ENCODE results near the gene SLC38A2.

Gene SLC38A2

GRCh38 chr12:46370380-46370734 is 2.2 kb downstream of the SLC38A2 start:
- Histone ChIP-seq H3K4me2 (peak overlapping the region; percentile 89), H3K4me3 (peak overlapping the region; percentile 94), H3K27me3 (no peaks in the 10 kb centered on the region), H3K9ac (peak overlapping the region; percentile 99), H3K4me1 (peaks cover 67% of the 10 kb centered on the region), H4K20me1 (peaks cover 69% of the 10 kb centered on the region), H3K9me3 (no peaks in the 10 kb centered on the region), H3K36me3 (peaks cover 58% of the 10 kb centered on the region), H3K27ac (no peak overlapping the region)
- TF ChIP-seq Cebpa-rat (IDR thresholded peaks at IDR 0.05): no peak

- no peak for TF ChIP-seq Cebpa-rat (IDR thresholded peaks at IDR 0.05)
- H3K27ac ChIP-seq: no peak overlapping the region
- peaks cover 65% of the 10 kb centered on the region for H3K36me3 ChIP-seq
- no peaks in the 10 kb centered on the region for H3K9me3 ChIP-seq
- no peaks in the 10 kb centered on the region for H3K27me3 ChIP-seq
- peak overlapping the region; percentile 99 for H3K9ac ChIP-seq
- H3K4me2 ChIP-seq: peak overlapping the region; percentile 89
- peaks cover 75% of the 10 kb centered on the region for H4K20me1 ChIP-seq
- peaks cover 70% of the 10 kb centered on the region for H3K4me1 ChIP-seq
- H3K4me3 ChIP-seq: peak overlapping the region; percentile 94
These were observed 2.8 kb downstream of the SLC38A2 start for GRCh38 chr12:46369474-46370379.

- TF ChIP-seq Cebpa-rat (IDR thresholded peaks at IDR 0.05): no peak
- peaks cover 70% of the 10 kb centered on the region for H3K4me1 ChIP-seq
- peak overlapping the region; percentile 94; the same call in 1 of the 2 replicates for H3K4me3 ChIP-seq
- no peak overlapping the region for H3K27ac ChIP-seq
- no peaks in the 10 kb centered on the region for H3K9me3 ChIP-seq
- H3K36me3 ChIP-seq: peaks cover 71% of the 10 kb centered on the region
- H3K9ac ChIP-seq: peak overlapping the region; percentile 99; the same call in 1 of the 2 replicates
- H4K20me1 ChIP-seq: peaks cover 81% of the 10 kb centered on the region
- no peaks in the 10 kb centered on the region for H3K27me3 ChIP-seq
- peak overlapping the region; percentile 89 for H3K4me2 ChIP-seq
These were observed 3.5 kb downstream of the SLC38A2 start for GRCh38 chr12:46369095-46369473.

- Histone ChIP-seq H3K9me3 (no peaks in the 10 kb centered on the region), H3K27ac (no peak overlapping the region), H3K4me3 (0 out of 2 replicates have a peak overlapping the region, but pooled peaks have one; percentile 9), H3K36me3 (peaks cover 75% of the 10 kb centered on the region), H3K9ac (peak overlapping the region; percentile 99; the same call in 1 of the 2 replicates), H3K4me1 (peaks cover 70% of the 10 kb centered on the region), H3K27me3 (no peaks in the 10 kb centered on the region), H4K20me1 (peaks cover 85% of the 10 kb centered on the region), H3K4me2 (peak overlapping the region; percentile 89)
- no peak for TF ChIP-seq Cebpa-rat (IDR thresholded peaks at IDR 0.05)
These were observed 3.9 kb downstream of the SLC38A2 start for GRCh38 chr12:46368684-46369083.

DNA sequence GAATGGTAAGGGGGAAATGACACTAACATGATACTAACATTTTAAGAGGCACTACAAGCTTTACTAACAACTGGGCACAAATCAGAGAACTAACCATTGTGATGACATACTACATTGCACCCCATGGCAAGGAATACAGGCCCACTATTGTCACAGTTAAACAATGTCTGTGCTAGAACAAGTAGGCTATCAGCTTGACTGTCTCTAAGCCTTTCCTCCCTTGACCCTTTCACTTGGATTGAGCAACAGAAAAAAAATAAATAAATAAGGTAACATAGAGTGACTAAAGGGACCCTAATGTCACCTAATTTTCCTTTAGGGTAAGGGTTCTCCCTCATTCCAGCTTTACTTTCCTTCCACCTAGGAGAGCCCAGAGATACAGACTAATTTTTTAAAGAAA is 4.4 kb downstream of the SLC38A2 start:
- no peaks in the 10 kb centered on the region for H3K9me3 ChIP-seq
- H3K9ac ChIP-seq: no peak overlapping the region; the same call in 1 of the 2 replicates
- no peak for TF ChIP-seq Cebpa-rat (IDR thresholded peaks at IDR 0.05)
- peaks cover 71% of the 10 kb centered on the region for H3K4me1 ChIP-seq
- no peaks in the 10 kb centered on the region for H3K27me3 ChIP-seq
- peaks cover 91% of the 10 kb centered on the region for H4K20me1 ChIP-seq
- H3K4me3 ChIP-seq: 0 out of 2 replicates have a peak overlapping the region, but pooled peaks have one; percentile 9
- H3K4me2 ChIP-seq: peak overlapping the region; percentile 89
- H3K27ac ChIP-seq: no peak overlapping the region
- peaks cover 81% of the 10 kb centered on the region for H3K36me3 ChIP-seq

DNA sequence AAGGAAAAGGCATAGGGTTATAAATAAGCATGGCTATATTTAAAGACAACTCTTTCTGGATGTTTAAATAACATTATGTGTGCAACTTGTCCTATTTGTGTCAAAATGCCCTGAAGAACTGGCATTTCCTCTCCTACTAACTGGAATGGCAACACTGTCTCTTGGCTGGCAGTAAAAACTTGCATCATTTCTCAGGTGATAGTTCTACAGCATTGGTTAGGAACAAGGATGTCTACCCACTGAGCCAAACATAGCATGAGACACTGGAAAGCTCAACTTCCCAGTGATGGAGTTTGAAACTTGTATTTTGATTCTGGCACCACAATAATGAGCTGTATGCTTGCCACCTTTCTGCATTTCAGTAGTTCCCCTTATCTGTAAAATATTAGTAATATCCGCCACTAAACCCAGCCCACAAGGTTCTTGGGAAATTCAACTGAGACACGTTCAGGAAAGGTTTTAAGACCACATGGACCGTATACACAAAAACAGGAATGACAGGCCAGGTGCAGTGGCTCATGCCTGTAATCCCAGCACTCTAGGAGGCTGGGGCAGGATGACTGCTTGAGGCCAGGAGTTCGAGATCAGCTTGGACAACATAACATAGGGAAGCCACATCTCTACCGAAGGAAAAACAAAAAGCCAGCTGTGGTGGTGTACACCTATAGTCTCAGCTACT is 5.1 kb downstream of the SLC38A2 start:
- H3K9me3 ChIP-seq: no peaks in the 10 kb centered on the region
- 0 out of 2 replicates have a peak overlapping the region, but pooled peaks have one; percentile 9 for H3K4me3 ChIP-seq
- H3K27ac ChIP-seq: no peak overlapping the region
- no peak overlapping the region for H3K9ac ChIP-seq
- peaks cover 97% of the 10 kb centered on the region for H4K20me1 ChIP-seq
- H3K4me1 ChIP-seq: peaks cover 76% of the 10 kb centered on the region
- H3K4me2 ChIP-seq: peak overlapping the region; percentile 89
- H3K27me3 ChIP-seq: no peaks in the 10 kb centered on the region
- TF ChIP-seq Cebpa-rat (IDR thresholded peaks at IDR 0.05): no peak
- H3K36me3 ChIP-seq: peaks cover 87% of the 10 kb centered on the region

- Histone ChIP-seq H3K4me3 (no peak overlapping the region), H4K20me1 (peaks cover 100% of the 10 kb centered on the region), H3K9me3 (no peaks in the 10 kb centered on the region), H3K9ac (no peak overlapping the region), H3K27me3 (no peaks in the 10 kb centered on the region), H3K36me3 (peaks cover 94% of the 10 kb centered on the region), H3K4me2 (no peak overlapping the region), H3K27ac (no peak overlapping the region), H3K4me1 (peaks cover 78% of the 10 kb centered on the region)
- no peak for TF ChIP-seq Cebpa-rat (IDR thresholded peaks at IDR 0.05)
These were observed 5.8 kb downstream of the SLC38A2 start for GRCh38 chr12:46366771-46367170.

GRCh38 chr12:46365951-46366379 is 6.6 kb downstream of the SLC38A2 start:
- no peaks in the 10 kb centered on the region for H3K9me3 ChIP-seq
- no peak for TF ChIP-seq Cebpa-rat (IDR thresholded peaks at IDR 0.05)
- H4K20me1 ChIP-seq: peaks cover 100% of the 10 kb centered on the region
- H3K4me2 ChIP-seq: 0 out of 2 replicates have a peak overlapping the region, but pooled peaks have one; percentile 5
- H3K27ac ChIP-seq: no peak overlapping the region
- H3K4me3 ChIP-seq: no peak overlapping the region
- no peak overlapping the region for H3K9ac ChIP-seq
- H3K27me3 ChIP-seq: no peaks in the 10 kb centered on the region
- peaks cover 79% of the 10 kb centered on the region for H3K4me1 ChIP-seq
- H3K36me3 ChIP-seq: peaks cover 100% of the 10 kb centered on the region

DNA sequence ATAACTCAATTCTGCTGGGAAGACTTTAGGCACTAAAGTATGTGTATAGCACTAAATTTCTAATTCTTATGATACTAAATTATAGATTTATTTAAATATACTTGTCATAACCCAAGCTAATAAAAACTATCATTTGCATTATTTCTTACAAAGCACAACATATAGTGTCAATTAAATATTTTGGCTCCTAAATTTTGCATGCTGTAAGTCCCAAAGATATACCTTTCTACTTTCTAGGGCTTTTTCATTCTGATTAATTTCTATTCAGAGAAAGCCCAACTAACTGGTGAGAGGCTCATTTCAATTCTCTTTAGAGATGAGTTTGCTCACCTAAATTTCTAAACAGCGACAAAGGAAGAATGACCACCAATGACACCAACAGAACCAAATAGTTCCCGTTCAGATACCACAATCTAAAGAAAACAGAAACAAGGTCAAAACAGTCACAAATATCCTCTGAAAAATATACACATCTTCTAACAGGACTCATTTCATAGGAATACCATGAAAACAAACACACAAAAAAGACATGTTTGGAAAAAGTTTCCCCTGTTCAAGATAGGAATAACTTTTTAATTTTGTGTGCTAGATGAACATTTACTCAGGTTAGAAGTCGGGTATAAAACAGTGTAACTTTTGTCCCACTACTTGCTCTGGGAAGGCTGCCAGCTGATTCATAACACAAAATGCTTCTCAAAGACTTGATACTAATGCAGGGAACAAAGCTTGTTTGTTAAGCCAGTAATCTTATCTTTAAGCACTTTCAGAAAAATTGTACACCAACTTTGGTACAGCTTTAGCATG is 7.6 kb downstream of the SLC38A2 start:
- TF ChIP-seq Cebpa-rat (IDR thresholded peaks at IDR 0.05): no peak
- Histone ChIP-seq H3K27ac (no peak overlapping the region), H3K36me3 (peaks cover 99% of the 10 kb centered on the region), H3K27me3 (no peaks in the 10 kb centered on the region), H3K4me1 (peaks cover 73% of the 10 kb centered on the region), H3K4me2 (no peak overlapping the region), H3K9me3 (no peaks in the 10 kb centered on the region), H4K20me1 (peaks cover 100% of the 10 kb centered on the region), H3K9ac (no peak overlapping the region), H3K4me3 (no peak overlapping the region)
